ENCODE measurements around the gene KCNK3.
"Not testable (repeated sequence)": the region's sequence is repeated elsewhere in the genome, so short reads cannot be mapped to it uniquely, and the experiment has no call there.

Gene KCNK3

DNA sequence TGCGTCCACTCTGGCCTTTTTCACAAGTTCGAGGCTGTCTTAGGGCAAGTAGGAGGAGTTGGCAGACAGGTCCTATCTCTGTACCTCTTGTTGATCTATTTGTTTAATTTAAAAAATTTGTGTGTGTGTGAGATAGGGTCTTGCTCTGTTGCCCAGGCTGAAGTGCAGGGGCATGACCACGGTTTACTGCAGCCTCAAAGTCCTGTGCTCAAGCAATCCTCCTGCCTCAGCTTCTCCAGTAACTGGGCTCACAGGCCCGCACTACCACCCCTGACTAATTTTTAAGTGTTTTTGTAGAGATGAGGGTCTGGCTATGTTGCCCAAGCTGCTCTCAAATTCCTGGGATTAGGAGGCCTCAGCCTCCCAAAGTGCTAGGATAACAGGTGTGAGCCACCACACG is 67.3 kb downstream of the KCNK3 start:
- DNase-seq, result no peak
- H3K27me3 ChIP-seq (replicated peaks), result peaks cover 2% of the 10 kb centered on the region
- TF ChIP-seq, protein P1, sequence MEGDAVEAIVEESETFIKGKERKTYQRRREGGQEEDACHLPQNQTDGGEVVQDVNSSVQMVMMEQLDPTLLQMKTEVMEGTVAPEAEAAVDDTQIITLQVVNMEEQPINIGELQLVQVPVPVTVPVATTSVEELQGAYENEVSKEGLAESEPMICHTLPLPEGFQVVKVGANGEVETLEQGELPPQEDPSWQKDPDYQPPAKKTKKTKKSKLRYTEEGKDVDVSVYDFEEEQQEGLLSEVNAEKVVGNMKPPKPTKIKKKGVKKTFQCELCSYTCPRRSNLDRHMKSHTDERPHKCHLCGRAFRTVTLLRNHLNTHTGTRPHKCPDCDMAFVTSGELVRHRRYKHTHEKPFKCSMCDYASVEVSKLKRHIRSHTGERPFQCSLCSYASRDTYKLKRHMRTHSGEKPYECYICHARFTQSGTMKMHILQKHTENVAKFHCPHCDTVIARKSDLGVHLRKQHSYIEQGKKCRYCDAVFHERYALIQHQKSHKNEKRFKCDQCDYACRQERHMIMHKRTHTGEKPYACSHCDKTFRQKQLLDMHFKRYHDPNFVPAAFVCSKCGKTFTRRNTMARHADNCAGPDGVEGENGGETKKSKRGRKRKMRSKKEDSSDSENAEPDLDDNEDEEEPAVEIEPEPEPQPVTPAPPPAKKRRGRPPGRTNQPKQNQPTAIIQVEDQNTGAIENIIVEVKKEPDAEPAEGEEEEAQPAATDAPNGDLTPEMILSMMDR (IDR thresholded peaks at IDR 0.05; ENCODE audit: low read depth, low read length, missing control alignments), result no peak
- in situ Hi-C loops (cut with HindIII; ENCODE audit: low pct_ligation_motif_present, low sequenced_read_pairs), result loop anchor here (25.0 kb wide), 1 partner anchor 173 kb away; no protein-coding TSS in a partner anchor
- no peak overlapping the region for H3K27ac ChIP-seq
- H3K4me3 ChIP-seq (ENCODE audit: low read depth, low read length), result no peak overlapping the region
- H3K36me3 ChIP-seq (replicated peaks), result no peaks in the 10 kb centered on the region

DNA sequence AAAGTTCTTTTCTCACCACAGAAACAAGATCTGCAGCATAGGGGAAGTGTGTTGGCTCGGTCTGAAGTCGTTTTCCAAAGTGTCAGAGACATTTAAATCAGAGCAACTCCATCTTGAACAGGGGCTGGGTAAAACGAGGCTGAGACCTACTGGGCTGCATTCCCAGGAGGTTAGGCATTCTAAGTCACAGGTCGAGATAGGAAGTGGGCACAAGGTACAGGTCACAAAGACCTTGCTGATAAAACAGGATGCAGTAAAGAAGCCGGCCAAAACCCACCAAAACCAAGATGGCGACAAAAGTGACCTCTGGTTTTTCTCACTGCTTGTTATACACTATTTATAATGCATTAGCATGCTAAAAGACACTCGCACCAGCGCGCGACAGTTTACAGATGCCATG is 68.5 kb downstream of the KCNK3 start:
- in situ Hi-C loops (cut with HindIII; ENCODE audit: low pct_ligation_motif_present, low sequenced_read_pairs), result loop anchor here (25.0 kb wide), 1 partner anchor 174 kb away; no protein-coding TSS in a partner anchor
- not testable (repeated sequence) for H3K36me3 ChIP-seq (replicated peaks); H3K4me3 ChIP-seq (ENCODE audit: low read depth, low read length); H3K27me3 ChIP-seq (replicated peaks); DNase-seq; H3K27ac ChIP-seq

DNA sequence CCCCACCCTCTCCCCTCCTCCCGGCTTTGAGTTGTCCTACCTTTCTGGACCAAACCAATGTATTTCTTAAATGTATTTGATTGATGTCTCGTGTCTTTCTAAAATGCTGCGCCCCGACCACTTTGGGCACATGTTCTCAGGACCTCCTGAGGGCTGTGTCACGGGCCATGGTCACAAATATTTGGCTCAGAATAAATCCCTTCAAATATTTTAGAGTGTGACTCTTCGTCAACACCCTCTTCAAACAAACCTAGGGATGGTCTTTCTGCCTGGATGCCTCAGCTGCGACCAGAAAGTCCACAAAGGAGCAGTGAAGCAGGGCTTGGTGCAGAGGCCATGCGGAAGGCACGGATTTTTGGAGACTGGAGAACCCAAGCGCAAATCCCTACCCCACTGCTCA is 70.5 kb downstream of the KCNK3 start:
- Histone ChIP-seq H3K27ac (no peak overlapping the region), H3K27me3 (replicated peaks) (no peaks in the 10 kb centered on the region), H3K4me3 (ENCODE audit: low read depth, low read length) (no peak overlapping the region), H3K36me3 (replicated peaks) (no peaks in the 10 kb centered on the region)
- in situ Hi-C loops (cut with HindIII; ENCODE audit: low pct_ligation_motif_present, low sequenced_read_pairs), result loop anchor here (25.0 kb wide), 1 partner anchor 176 kb away; no protein-coding TSS in a partner anchor
- DNase-seq, result no peak
- TF ChIP-seq, protein P1 (IDR thresholded peaks at IDR 0.05; ENCODE audit: low read depth, low read length, missing control alignments), result no peak

DNA sequence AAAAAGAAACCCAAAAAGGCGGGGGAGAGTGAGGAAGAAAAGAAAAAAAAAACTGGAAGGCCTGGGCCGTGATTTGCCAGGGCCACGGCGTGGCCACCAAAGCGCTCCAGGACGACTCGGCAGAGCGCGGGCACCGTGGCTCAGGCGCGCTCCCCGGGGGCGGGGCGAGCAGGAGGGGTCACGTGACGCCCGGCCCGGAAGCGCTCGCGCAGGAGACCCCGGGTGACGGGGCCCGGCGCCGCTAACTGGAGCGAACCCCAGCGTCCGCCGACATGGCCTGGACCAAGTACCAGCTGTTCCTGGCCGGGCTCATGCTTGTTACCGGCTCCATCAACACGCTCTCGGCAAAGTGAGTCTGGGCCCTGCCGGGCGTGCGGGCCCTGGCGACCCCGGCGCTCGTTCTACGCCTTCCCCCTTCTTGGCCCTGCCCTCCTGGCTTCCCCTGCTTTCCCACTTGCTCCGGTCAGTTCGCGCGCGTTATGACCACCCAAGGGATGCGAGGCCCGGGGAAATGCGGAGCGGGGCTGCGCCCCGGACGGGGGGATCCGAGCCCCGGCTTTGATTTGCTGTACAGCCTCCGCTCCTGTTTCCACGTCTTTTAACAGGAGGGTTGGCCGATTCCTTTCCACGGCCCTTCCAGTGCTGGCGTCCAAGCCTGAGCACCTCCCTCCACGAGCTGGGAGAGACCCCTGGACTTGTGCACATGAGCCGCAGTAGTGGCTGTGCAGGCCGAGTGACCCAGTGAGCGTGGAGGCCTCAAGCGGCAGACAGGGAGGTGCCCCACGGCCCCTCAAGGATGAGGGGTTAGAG is 71.8 kb downstream of the KCNK3 start, which contains the start of gene SLC35F6:
TSS of gene SLC35F6 (plus strand) at position 207 of the 810 bp plus-strand sequence. CDS start at position 273, 66 bp downstream.
- in situ Hi-C loops (cut with HindIII; ENCODE audit: low pct_ligation_motif_present, low sequenced_read_pairs), result loop anchor here (25.0 kb wide), 1 partner anchor 177 kb away; no protein-coding TSS in a partner anchor
- no peaks in the 10 kb centered on the region for H3K36me3 ChIP-seq (replicated peaks)
- TF ChIP-seq, protein P1 (IDR thresholded peaks at IDR 0.05; ENCODE audit: low read depth, low read length, missing control alignments), result no peak
- no peaks in the 10 kb centered on the region for H3K27me3 ChIP-seq (replicated peaks)
- H3K27ac ChIP-seq, result peak within 1 kb of the TSS; percentile 65
- peak; percentile 41 for DNase-seq
- H3K4me3 ChIP-seq (ENCODE audit: low read depth, low read length), result peak within 1 kb of the TSS; percentile 94

DNA sequence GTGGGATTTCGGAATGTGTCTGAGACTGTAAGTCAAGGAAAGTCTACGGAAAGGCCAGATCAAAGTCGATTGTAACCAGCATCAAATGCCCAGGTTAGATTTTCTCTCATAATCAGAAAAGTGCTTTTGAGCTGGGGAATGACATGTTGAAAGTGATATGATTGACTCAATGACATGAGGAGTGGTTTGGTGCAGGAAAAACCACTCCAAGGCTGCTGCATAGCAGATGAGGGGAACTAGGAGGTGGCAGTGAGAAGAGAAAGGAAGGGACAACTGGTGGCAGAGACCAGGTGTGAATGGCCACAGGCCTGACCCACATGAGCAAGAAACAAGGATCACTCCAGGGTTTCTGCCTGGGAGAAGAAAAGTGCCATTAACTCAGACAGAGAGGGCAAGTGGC is 72.4 kb downstream of the KCNK3 start:
- H3K27me3 ChIP-seq (replicated peaks), result no peaks in the 10 kb centered on the region
- in situ Hi-C loops (cut with HindIII; ENCODE audit: low pct_ligation_motif_present, low sequenced_read_pairs), result loop anchor here (25.0 kb wide), 1 partner anchor 178 kb away; no protein-coding TSS in a partner anchor
- TF ChIP-seq, protein P1 (IDR thresholded peaks at IDR 0.05; ENCODE audit: low read depth, low read length, missing control alignments), result no peak
- H3K36me3 ChIP-seq (replicated peaks), result no peaks in the 10 kb centered on the region
- H3K27ac ChIP-seq, result no peak overlapping the region
- H3K4me3 ChIP-seq (ENCODE audit: low read depth, low read length), result peak overlapping the region; percentile 94
- DNase-seq, result no peak

DNA sequence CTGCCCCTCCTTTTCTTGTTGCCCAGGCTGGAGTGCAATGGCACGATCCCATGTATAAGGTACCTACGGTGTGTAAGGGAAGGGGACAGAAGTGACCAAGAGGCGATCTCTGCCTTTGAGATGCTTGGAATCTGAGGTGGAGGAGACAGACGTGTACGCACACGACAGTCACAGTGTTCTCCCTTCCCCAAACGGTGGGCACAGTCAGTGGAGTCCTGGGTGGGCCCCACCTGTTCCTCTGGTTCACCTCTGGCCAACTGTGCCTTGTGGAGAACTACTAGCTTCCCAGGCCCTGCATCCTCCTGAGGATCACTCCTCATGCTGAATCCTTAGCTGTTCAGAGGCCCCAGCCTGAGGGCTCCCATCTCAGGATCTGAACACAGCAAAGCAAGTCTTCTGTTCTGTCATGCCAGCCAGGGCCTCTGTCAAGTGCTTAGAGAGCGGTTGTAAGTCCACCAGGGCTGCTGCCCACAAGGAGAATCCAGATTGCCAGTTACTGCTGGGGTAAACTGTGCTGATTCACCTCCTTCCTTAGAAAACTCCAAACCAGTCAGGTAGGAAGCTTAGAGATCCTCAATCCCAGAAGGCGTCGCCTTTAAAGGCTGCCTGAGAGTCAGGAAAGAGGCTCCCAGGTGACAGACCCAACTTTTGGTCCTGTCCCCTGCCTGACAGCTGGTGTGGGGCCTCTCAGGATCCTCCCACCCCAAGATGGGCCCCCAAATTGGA is 73.1 kb downstream of the KCNK3 start:
- no peak for DNase-seq
- no peaks in the 10 kb centered on the region for H3K27me3 ChIP-seq (replicated peaks)
- TF ChIP-seq, protein P1 (IDR thresholded peaks at IDR 0.05; ENCODE audit: low read depth, low read length, missing control alignments), result no peak
- in situ Hi-C loops (cut with HindIII; ENCODE audit: low pct_ligation_motif_present, low sequenced_read_pairs), result loop anchor here (25.0 kb wide), 1 partner anchor 178 kb away; no protein-coding TSS in a partner anchor
- no peaks in the 10 kb centered on the region for H3K36me3 ChIP-seq (replicated peaks)
- peak overlapping the region; percentile 94 for H3K4me3 ChIP-seq (ENCODE audit: low read depth, low read length)
- no peak overlapping the region for H3K27ac ChIP-seq
